Neural progenitor cell (in vitro differentiated cells): ENCODE results near the gene STK4. TPM values are rescaled to one million over a fixed set of nuclear protein-coding genes. Genes with fewer than 3 reads are reported as not detected.
A peak's percentile ranks its signal among the peaks of the same experiment; 100 is the strongest.

Experiments used
- DNase-seq: peaks from one replicate; pipeline ENCODE4 v3.0.0-alpha.2; 2016; ENCODE audit warnings: low spot score
- H2AFZ ChIP-seq: fragments of 200-600 bp; sonication (generic); replicated peaks from 2 replicates; pipeline ENCODE4 v1.6.1; 2016; ENCODE audit warnings: antibody characterized with exemption
- H3F3A ChIP-seq: fragments of 200-600 bp; sonication (generic); 2 replicates; pipeline ENCODE4 v1.6.1; 2016; ENCODE audit warnings: antibody characterized with exemption, low read depth
- H3K27ac ChIP-seq: fragments of 200-600 bp; sonication (generic); 2 replicates; pipeline ENCODE4 v1.5.1; 2016; ENCODE audit warnings: mild to moderate bottlenecking
- H3K27me3 ChIP-seq: fragments of 200-600 bp; sonication (generic); 2 replicates; pipeline ENCODE4 v1.6.1; 2016; ENCODE audit warnings: mild to moderate bottlenecking, moderate library complexity
- H3K36me3 ChIP-seq: fragments of 200-600 bp; sonication (generic); 2 replicates; pipeline ENCODE4 v1.5.1; 2016
- H3K4me1 ChIP-seq: fragments of 200-600 bp; sonication (generic); 2 replicates; pipeline ENCODE4 v1.6.1; 2016; ENCODE audit warnings: mixed run types
- H3K4me2 ChIP-seq: fragments of 200-600 bp; sonication (generic); 2 replicates; pipeline ENCODE4 v1.6.1; 2016
- H3K4me3 ChIP-seq: fragments of 200-600 bp; sonication (generic); 2 replicates; pipeline ENCODE4 v1.5.1; 2016
- H3K79me2 ChIP-seq: fragments of 200-600 bp; sonication (generic); 2 replicates; pipeline ENCODE4 v1.6.1; 2016; ENCODE audit warnings: low read depth
- H3K9ac ChIP-seq: fragments of 200-600 bp; sonication (generic); 2 replicates; pipeline ENCODE4 v1.6.1; 2016
- H3K9me3 ChIP-seq: fragments of 200-600 bp; sonication (generic); 2 replicates; pipeline ENCODE4 v1.5.1; 2016; ENCODE audit warnings: low read depth
- H4K20me1 ChIP-seq: fragments of 200-600 bp; sonication (generic); 2 replicates; pipeline ENCODE4 v1.6.1; 2016; ENCODE audit warnings: low read depth
- H3K27ac Mint-ChIP-seq: 3 replicates; pipeline ENCODE4 v1.8.0; 2021; ENCODE audit warnings: mixed read lengths
- H3K27me3 Mint-ChIP-seq: 2 replicates; pipeline ENCODE4 v1.8.0; 2022; ENCODE audit warnings: low read depth, mild to moderate bottlenecking, inconsistent platforms, moderate library complexity, mixed read lengths; ENCODE audit not compliant: insufficient read depth
- H3K36me3 Mint-ChIP-seq: 3 replicates; pipeline ENCODE4 v1.8.0; 2021; ENCODE audit warnings: mixed read lengths
- H3K4me1 Mint-ChIP-seq: 3 replicates; pipeline ENCODE4 v1.8.0; 2021; ENCODE audit warnings: mixed read lengths
- H3K4me3 Mint-ChIP-seq: 3 replicates; pipeline ENCODE4 v1.8.0; 2021; ENCODE audit warnings: mild to moderate bottlenecking, moderate library complexity, mixed read lengths
- H3K9me3 Mint-ChIP-seq: 3 replicates; pipeline ENCODE4 v1.8.0; 2020; ENCODE audit warnings: mixed read lengths
- EZH2 ChIP-seq: fragments of 200-600 bp; sonication (generic); IDR thresholded peaks from 2 replicates; pipeline ENCODE4 v1.6.1; 2017; ENCODE audit warnings: antibody characterized with exemption, mild to moderate bottlenecking, moderate library complexity
- EZH2phosphoT487 ChIP-seq: fragments of 200-600 bp; sonication (generic); IDR thresholded peaks from 2 replicates; pipeline ENCODE4 v1.6.1; 2017; ENCODE audit warnings: antibody characterized with exemption
- total RNA-seq: library from RNA; depleted of rRNA; stranded (reverse); fragments of >200 nt; gene quantifications from 2 replicates; pipeline ENCODE4 v1.2.3, GENCODE V29; 2015; ENCODE audit warnings: low replicate concordance
- TF ChIP-seq, protein P1 (sequence below): fragments of 200-600 bp; sonication (generic); IDR thresholded peaks from 2 replicates; pipeline ENCODE4 v1.5.1; 2017; ENCODE audit warnings: antibody characterized with exemption, mild to moderate bottlenecking

STK4 gene
- total RNA-seq, 1 donor from 2014 or later, result 46.1 TPM

DNA sequence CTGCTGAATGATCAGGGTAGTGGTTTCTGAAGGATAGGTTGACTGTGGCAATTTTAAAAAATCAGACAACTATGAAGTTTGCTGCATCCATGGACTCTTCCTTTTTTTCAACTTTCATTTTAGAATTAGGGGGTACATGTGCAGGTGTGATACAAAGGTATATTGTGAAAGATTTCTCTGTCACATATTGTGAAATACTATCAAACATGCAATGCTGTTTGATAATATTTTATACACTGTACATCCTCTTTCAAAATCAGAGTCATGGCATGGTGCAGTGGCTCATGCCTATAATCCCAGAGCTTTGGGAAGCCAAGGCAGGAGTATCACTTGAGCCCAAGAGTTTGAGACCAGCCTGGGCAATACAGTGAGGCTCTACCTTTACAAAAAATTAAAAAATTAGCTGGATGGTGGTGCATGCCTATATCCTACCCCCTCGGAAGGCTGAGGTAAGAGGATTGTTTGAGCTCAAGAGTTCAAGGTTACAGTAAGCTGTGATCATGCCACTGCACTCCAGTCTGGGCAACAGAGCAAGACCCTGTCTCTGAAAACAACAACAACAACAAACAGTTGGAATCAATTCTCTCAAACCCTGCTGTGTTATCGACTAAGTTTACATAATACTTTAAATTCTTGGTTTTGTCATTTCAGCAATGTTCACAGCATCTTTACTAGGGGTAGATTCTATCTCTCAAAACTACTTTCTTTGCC, 153.4 kb downstream of the STK4 start:
- Histone ChIP-seq H3F3A (no peaks in the 10 kb centered on the region), H3K4me1 (no peaks in the 10 kb centered on the region), H3K79me2 (no peaks in the 10 kb centered on the region), H3K4me2 (no peak overlapping the region), H3K27me3 (no peaks in the 10 kb centered on the region), H3K9me3 (no peaks in the 10 kb centered on the region), H4K20me1 (no peaks in the 10 kb centered on the region), H3K4me3 (no peak overlapping the region), H3K9ac (no peak overlapping the region), H3K36me3 (no peaks in the 10 kb centered on the region), H3K27ac (no peak overlapping the region), H2AFZ (no peak overlapping the region)
- TF ChIP-seq, protein P1, sequence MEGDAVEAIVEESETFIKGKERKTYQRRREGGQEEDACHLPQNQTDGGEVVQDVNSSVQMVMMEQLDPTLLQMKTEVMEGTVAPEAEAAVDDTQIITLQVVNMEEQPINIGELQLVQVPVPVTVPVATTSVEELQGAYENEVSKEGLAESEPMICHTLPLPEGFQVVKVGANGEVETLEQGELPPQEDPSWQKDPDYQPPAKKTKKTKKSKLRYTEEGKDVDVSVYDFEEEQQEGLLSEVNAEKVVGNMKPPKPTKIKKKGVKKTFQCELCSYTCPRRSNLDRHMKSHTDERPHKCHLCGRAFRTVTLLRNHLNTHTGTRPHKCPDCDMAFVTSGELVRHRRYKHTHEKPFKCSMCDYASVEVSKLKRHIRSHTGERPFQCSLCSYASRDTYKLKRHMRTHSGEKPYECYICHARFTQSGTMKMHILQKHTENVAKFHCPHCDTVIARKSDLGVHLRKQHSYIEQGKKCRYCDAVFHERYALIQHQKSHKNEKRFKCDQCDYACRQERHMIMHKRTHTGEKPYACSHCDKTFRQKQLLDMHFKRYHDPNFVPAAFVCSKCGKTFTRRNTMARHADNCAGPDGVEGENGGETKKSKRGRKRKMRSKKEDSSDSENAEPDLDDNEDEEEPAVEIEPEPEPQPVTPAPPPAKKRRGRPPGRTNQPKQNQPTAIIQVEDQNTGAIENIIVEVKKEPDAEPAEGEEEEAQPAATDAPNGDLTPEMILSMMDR, result no peak
- TF ChIP-seq EZH2phosphoT487, result no peak
- no peak for TF ChIP-seq EZH2
- no peaks in the 10 kb centered on the region for H3K9me3 Mint-ChIP-seq
- no peaks in the 10 kb centered on the region for H3K27me3 Mint-ChIP-seq
- no peak overlapping the region for H3K27ac Mint-ChIP-seq
- no peak overlapping the region for H3K4me3 Mint-ChIP-seq
- H3K36me3 Mint-ChIP-seq, result no peaks in the 10 kb centered on the region
- DNase-seq, result no peak
- H3K4me1 Mint-ChIP-seq, result no peaks in the 10 kb centered on the region

DNA sequence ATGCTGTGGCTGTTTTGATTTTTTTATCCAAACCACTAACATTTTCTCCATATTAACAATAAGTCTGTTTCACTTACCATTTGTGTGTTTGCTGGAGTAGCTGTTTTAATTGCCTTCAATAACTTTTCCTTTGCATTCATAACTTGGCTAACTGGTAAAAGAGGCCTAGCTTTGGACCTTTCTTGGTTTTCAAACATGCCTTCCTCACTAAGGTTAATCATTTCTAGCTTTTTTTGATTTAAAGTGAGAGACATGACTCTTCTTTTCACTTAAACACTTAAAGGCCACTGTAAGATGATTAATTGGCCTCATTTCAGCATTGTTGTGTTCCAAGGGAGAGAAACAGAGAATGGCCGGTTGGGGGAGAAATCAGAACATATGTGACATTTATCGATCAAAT, 155.1 kb downstream of the STK4 start:
- no peak for DNase-seq
- Mint-ChIP-seq H3K4me1 (no peaks in the 10 kb centered on the region), H3K27me3 (peaks cover 3% of the 10 kb centered on the region), H3K27ac (no peak overlapping the region), H3K36me3 (no peaks in the 10 kb centered on the region), H3K9me3 (no peaks in the 10 kb centered on the region), H3K4me3 (no peak overlapping the region)
- no peaks in the 10 kb centered on the region for H3F3A ChIP-seq
- H3K27me3 ChIP-seq, result no peaks in the 10 kb centered on the region
- H3K4me3 ChIP-seq, result no peak overlapping the region
- no peak overlapping the region for H3K27ac ChIP-seq
- H3K36me3 ChIP-seq, result no peaks in the 10 kb centered on the region
- H3K9me3 ChIP-seq, result no peaks in the 10 kb centered on the region
- H3K9ac ChIP-seq, result no peak overlapping the region
- TF ChIP-seq EZH2phosphoT487 (no peak), EZH2 (no peak)
- TF ChIP-seq, protein P1, result no peak
- H2AFZ ChIP-seq, result no peak overlapping the region
- H3K4me2 ChIP-seq, result no peak overlapping the region
- no peaks in the 10 kb centered on the region for H4K20me1 ChIP-seq
- no peaks in the 10 kb centered on the region for H3K79me2 ChIP-seq
- H3K4me1 ChIP-seq, result no peaks in the 10 kb centered on the region

DNA sequence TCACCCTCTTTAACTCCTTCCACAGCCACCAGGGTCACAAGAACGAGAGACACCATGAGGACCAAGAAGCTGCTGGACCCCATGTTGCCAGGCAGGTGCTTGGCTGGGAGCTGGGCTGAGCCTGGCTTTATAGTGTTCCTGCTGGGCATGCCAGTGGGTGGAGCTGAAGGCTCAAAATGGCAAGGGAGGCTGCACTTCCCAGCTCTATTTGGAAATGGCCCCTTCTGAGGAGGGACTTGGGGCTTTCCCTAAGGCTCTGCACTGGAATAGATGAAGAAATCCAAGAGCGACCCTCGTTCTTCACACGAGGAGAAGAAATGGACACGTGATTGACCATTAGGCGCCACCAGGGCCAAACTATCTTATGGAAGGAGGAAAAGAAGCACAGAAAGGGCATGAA, 158.1 kb downstream of the STK4 start, which contains the start of gene WFDC12:
TSS of gene WFDC12 (minus strand) at position 101 of the 400 bp plus-strand sequence. CDS start at position 83, 18 bp downstream.
- H3K4me3 Mint-ChIP-seq, result no peak within 1 kb of the TSS

More for the DNA sequence above, 158.1 kb downstream of the STK4 start, which contains the start of gene WFDC12:
- H3K4me1 ChIP-seq, result no peaks in the 10 kb centered on the region
- H3K4me2 ChIP-seq, result no peak within 1 kb of the TSS
- Mint-ChIP-seq H3K4me1 (no peaks in the 10 kb centered on the region), H3K27me3 (peaks cover 3% of the 10 kb centered on the region), H3K9me3 (no peaks in the 10 kb centered on the region), H3K27ac (peak within 1 kb of the TSS; percentile 34), H3K36me3 (no peaks in the 10 kb centered on the region)
- H3F3A ChIP-seq, result no peaks in the 10 kb centered on the region
- H3K27ac ChIP-seq, result no peak within 1 kb of the TSS
- TF ChIP-seq, protein P1, result no peak
- TF ChIP-seq EZH2 (no peak), EZH2phosphoT487 (no peak)
- no peaks in the 10 kb centered on the region for H3K79me2 ChIP-seq
- H3K4me3 ChIP-seq, result no peak within 1 kb of the TSS
- H4K20me1 ChIP-seq, result no peaks in the 10 kb centered on the region
- no peaks in the 10 kb centered on the region for H3K9me3 ChIP-seq
- no peaks in the 10 kb centered on the region for H3K36me3 ChIP-seq
- DNase-seq, result no peak
- H2AFZ ChIP-seq, result no peak within 1 kb of the TSS
- no peak within 1 kb of the TSS for H3K9ac ChIP-seq
- no peaks in the 10 kb centered on the region for H3K27me3 ChIP-seq
